PC-9 (cell line): ENCODE measurements around the gene TNS1.

Experiments used
- CTCF ChIP-seq: fragments of 200-600 bp; sonication (generic); conservative IDR thresholded peaks from 2 replicates; pipeline ENCODE4 v1.6.1; 2017; ENCODE audit warnings: mixed run types, antibody characterized with exemption, mild to moderate bottlenecking, moderate library complexity
- EZH2 ChIP-seq: fragments of 200-600 bp; sonication (generic); IDR thresholded peaks from 2 replicates; pipeline ENCODE4 v1.8.0; 2017; ENCODE audit warnings: antibody characterized with exemption, low read depth

GRCh38 chr2:217901835-217902378, 100.9 kb downstream of the TNS1 start:
- TF ChIP-seq CTCF = no peak
- no peak for TF ChIP-seq EZH2
